ENCODE measurements around the gene TOP3A. TPM values are rescaled to one million over a fixed set of nuclear protein-coding genes. Genes with fewer than 3 reads are reported as not detected.

The TOP3A gene
- total RNA-seq, 1 donor from 2014 or later, result 59.0 TPM

DNA sequence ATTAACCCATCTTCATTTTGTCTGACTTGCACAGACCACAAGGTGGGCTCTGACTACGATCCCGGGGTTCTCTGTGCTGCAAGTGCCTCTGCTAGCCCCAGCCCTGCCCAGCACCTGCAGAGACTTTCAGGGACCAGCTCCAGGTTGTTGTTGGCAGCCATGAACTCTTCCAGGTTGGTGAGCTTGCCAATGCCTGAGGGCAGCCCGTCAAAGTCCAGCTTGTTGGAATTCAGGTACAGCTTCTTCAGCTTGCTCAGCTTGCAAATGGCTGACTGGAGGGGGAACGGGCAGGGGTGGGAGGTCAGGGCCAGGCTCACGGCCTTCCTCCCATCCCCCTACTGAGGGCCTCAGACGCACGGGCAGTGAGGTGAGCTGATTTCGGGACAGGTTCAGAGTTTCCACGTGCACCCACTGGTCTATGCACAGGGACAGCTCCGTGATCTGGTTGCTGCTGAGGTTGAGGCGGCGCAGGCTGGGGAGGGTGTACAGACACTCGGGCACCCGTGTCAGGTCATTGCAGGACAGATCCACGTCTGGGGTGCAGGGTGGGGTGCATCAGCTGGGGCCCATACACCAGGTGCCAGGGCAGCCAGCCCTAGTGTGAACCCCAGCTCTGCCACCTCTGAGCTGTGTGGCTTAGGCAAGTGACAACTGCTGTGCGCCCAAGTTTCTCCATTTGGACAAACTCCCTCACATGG is 61.5 kb downstream of the TOP3A start:
- Mint-ChIP-seq H3K9me3 (no peaks in the 10 kb centered on the region), H3K27ac (no peak overlapping the region), H3K4me1 (peaks cover 12% of the 10 kb centered on the region), H3K36me3 (peaks cover 21% of the 10 kb centered on the region), H3K27me3 (ENCODE audit: low read depth) (no peaks in the 10 kb centered on the region), H3K4me3 (no peak overlapping the region)
- TF ChIP-seq, protein P1, sequence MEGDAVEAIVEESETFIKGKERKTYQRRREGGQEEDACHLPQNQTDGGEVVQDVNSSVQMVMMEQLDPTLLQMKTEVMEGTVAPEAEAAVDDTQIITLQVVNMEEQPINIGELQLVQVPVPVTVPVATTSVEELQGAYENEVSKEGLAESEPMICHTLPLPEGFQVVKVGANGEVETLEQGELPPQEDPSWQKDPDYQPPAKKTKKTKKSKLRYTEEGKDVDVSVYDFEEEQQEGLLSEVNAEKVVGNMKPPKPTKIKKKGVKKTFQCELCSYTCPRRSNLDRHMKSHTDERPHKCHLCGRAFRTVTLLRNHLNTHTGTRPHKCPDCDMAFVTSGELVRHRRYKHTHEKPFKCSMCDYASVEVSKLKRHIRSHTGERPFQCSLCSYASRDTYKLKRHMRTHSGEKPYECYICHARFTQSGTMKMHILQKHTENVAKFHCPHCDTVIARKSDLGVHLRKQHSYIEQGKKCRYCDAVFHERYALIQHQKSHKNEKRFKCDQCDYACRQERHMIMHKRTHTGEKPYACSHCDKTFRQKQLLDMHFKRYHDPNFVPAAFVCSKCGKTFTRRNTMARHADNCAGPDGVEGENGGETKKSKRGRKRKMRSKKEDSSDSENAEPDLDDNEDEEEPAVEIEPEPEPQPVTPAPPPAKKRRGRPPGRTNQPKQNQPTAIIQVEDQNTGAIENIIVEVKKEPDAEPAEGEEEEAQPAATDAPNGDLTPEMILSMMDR (IDR thresholded peaks at IDR 0.05; ENCODE audit: unreplicated experiment), result no peak
- no peak for DNase-seq (ENCODE audit: low spot score in 2 of 2, unreplicated experiment in 2 of 2)

DNA sequence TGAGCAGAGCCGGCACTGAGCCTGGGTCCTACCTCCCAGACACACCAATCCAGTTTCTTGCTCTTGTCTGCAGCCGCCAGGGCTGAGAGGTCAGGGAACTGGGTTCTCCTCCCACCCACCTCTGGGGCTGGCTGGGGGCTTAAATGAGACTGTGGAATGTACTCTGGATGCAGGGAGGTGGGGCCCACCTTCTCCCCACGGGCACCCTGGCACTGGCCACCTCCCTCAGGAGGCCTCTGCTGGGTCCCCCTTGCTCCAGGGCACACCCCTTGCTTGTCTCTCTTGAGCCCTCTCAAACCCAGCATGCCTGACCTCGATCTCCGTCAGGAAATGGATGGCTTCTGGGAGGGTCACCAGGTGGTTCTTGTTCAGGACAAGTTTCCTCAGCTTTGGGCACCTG is 62.6 kb downstream of the TOP3A start:
- peaks cover 25% of the 10 kb centered on the region for H3K36me3 Mint-ChIP-seq
- H3K27me3 Mint-ChIP-seq (ENCODE audit: low read depth), result no peaks in the 10 kb centered on the region
- H3K4me3 Mint-ChIP-seq, result no peak overlapping the region
- DNase-seq (ENCODE audit: low spot score in 2 of 2, unreplicated experiment in 2 of 2), result no peak
- no peaks in the 10 kb centered on the region for H3K9me3 Mint-ChIP-seq
- TF ChIP-seq, protein P1 (IDR thresholded peaks at IDR 0.05; ENCODE audit: unreplicated experiment), result no peak
- no peak overlapping the region for H3K27ac Mint-ChIP-seq
- H3K4me1 Mint-ChIP-seq, result peaks cover 10% of the 10 kb centered on the region

DNA sequence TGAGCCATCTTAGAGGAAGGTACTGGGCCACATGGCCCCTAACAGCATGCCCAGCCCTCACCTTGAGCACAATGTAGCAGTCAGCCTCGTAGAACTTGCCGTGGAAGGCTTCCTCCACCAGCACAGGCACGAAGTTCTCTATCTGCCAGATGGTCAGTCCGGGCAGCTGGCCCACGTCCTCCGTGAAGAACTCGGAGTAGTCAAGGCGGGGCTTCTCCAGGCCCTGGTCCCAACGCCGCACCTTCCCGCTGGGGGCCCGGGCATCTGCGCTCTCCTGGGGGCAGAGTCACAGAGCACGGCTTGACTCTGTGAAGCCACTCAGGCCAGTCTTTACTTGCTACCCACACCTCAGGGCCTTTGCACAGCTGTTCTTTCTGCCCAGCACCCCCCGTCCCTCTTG is 63.6 kb downstream of the TOP3A start:
- Mint-ChIP-seq H3K27ac (no peak overlapping the region), H3K27me3 (ENCODE audit: low read depth) (no peaks in the 10 kb centered on the region), H3K9me3 (no peaks in the 10 kb centered on the region), H3K36me3 (peaks cover 26% of the 10 kb centered on the region), H3K4me3 (no peak overlapping the region), H3K4me1 (peaks cover 13% of the 10 kb centered on the region)
- no peak for DNase-seq (ENCODE audit: low spot score in 2 of 2, unreplicated experiment in 2 of 2)
- TF ChIP-seq, protein P1 (IDR thresholded peaks at IDR 0.05; ENCODE audit: unreplicated experiment), result no peak

DNA sequence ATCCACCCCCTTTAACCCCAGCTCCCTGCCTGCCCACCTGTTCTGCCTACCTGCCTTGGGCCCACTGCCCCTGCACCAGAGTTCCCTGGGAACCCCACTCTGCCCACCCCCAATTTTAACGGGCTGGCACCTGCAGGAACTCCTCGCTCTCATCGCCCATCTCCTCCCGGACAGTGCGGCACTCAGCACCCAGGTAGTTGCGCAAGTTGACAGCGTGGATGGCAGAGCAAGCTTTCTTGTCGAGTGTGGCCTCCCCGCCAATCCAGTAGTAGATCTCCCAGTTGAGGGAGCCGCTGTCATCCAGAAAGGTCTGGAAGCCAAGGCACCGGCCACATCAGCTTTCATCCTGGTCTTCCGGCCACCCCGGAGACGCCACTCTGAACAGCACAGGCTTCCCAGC is 64.1 kb downstream of the TOP3A start:
- no peaks in the 10 kb centered on the region for H3K9me3 Mint-ChIP-seq
- H3K27me3 Mint-ChIP-seq (ENCODE audit: low read depth), result no peaks in the 10 kb centered on the region
- no peak overlapping the region for H3K27ac Mint-ChIP-seq
- no peak for DNase-seq (ENCODE audit: low spot score in 2 of 2, unreplicated experiment in 2 of 2)
- H3K4me1 Mint-ChIP-seq, result peaks cover 13% of the 10 kb centered on the region
- TF ChIP-seq, protein P1 (IDR thresholded peaks at IDR 0.05; ENCODE audit: unreplicated experiment), result no peak
- peaks cover 26% of the 10 kb centered on the region for H3K36me3 Mint-ChIP-seq
- no peak overlapping the region for H3K4me3 Mint-ChIP-seq

DNA sequence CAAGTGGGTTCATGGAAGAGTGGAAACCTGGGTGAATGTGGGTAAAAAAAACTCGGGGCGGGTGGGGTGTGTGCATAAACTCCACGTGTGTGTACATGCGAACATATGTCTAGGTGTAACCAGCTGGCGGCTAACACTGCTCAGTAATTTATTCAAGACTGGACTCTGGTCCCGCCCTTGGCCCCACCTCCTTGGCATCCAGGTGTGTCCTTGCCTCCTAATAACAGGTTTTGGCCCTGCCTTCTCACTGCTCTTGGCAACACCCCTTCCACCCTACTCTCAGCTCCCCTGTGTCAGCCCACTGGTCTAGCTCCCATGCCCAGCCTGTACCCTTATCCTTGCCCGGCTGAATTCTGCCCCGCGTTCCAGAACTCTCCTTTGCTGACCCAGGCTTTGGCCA is 64.5 kb downstream of the TOP3A start:
- Mint-ChIP-seq H3K27ac (no peak overlapping the region), H3K27me3 (ENCODE audit: low read depth) (no peaks in the 10 kb centered on the region), H3K36me3 (peaks cover 29% of the 10 kb centered on the region), H3K4me3 (no peak overlapping the region), H3K9me3 (no peaks in the 10 kb centered on the region), H3K4me1 (peaks cover 13% of the 10 kb centered on the region)
- no peak for DNase-seq (ENCODE audit: low spot score in 2 of 2, unreplicated experiment in 2 of 2)
- TF ChIP-seq, protein P1 (IDR thresholded peaks at IDR 0.05; ENCODE audit: unreplicated experiment), result no peak

All from mesothelial cell of epicardium (in vitro differentiated cells).